Measurements from ENCODE around the gene ASCL5.

Gene ASCL5

DNA sequence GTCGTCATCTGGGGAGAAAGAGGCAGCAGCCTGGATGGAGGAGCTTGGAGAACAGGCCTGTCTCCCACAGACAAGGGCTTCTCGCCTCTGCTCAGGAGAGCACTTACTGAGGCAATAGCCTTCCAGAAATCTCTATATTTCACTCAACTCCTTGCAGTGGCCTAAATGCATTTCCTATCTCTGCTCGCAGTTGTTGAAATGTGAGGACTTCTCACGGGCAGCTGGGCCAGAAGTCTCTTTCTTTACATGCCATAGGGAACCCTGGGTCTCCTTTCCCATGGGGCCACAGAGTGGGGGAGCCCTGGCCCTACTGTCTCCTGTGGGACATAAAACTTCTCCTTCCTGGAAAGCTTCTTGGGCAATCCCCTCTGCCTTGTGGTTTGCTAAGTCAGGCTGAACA, 60.0 kb downstream of the ASCL5 start:
- DNase-seq (ENCODE audit: low spot score in 2 of 2) = no peak
- H3K9me3 ChIP-seq = no peaks in the 10 kb centered on the region
- no peak overlapping the region for H3K4me3 ChIP-seq
- H3K36me3 ChIP-seq (replicated peaks) = no peaks in the 10 kb centered on the region
- H3K4me1 ChIP-seq = no peaks in the 10 kb centered on the region
- in situ Hi-C loops (cut with MboI; ENCODE audit: low sequenced_read_pairs) = no loop called here
- no peaks in the 10 kb centered on the region for H3K27me3 ChIP-seq (ENCODE audit: low read depth)

DNA sequence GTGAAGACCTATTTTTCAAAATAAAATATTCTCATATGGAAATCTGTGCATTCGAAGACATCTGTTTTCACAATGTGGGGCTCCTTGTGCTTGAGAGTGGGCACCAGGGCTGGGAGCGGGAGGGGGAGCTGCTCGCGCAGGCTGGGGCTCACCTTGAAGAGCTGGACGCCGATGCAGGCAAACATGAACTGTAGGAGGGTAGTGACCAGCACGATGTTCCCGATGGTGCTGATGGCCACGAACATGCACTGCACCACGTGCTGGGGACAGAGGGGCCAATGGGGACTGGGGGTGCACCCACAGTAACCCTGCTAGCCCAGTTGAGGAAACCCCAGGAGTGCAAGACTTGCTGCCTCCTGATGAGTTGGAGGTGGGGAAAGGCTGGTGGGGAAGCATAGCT, 61.3 kb downstream of the ASCL5 start:
- in situ Hi-C loops (cut with MboI; ENCODE audit: low sequenced_read_pairs) = no loop called here
- Histone ChIP-seq H3K9me3 (no peaks in the 10 kb centered on the region), H3K4me3 (no peak overlapping the region), H3K36me3 (replicated peaks) (no peaks in the 10 kb centered on the region), H3K27me3 (ENCODE audit: low read depth) (no peaks in the 10 kb centered on the region), H3K4me1 (no peaks in the 10 kb centered on the region)
- no peak for DNase-seq (ENCODE audit: low spot score in 2 of 2)

DNA sequence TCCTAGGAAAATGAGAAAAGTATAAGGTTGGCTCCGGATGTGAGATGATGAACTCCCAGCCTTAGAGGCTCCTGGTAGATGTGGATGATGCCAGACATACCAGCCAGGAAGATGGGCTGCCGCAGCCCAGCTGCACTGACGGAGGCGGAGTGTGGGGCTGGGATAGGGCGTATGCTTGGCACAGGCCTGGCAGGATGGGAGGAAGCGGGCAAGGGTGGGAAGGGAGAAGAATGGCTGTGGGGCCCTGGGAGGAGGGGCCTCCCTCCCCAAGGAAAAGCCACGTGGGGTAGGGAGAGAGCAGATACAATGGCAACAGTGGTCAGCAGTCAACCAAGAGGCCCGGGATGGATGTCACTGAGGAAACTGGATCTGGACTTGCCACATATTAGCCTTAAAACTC, 62.2 kb downstream of the ASCL5 start:
- Histone ChIP-seq H3K4me1 (no peaks in the 10 kb centered on the region), H3K36me3 (replicated peaks) (no peaks in the 10 kb centered on the region), H3K27me3 (ENCODE audit: low read depth) (no peaks in the 10 kb centered on the region), H3K9me3 (no peaks in the 10 kb centered on the region), H3K4me3 (no peak overlapping the region)
- in situ Hi-C loops (cut with MboI; ENCODE audit: low sequenced_read_pairs) = no loop called here
- no peak for DNase-seq (ENCODE audit: low spot score in 2 of 2)
